HepG2 (cell line): ENCODE data around the gene NHSL1. TPM values are rescaled to one million over a fixed set of nuclear protein-coding genes. Genes with fewer than 3 reads are reported as not detected.

Experiments used
- ATF3 ChIP-seq: sonication (generic); formaldehyde crosslinking; IDR thresholded peaks from 2 replicates; pipeline ENCODE4 v1.4.0; 2020; ENCODE audit warnings: missing genetic modification reagents
- CREB1 ChIP-seq, 2 experiments: fragments of 450-650 bp in 1 of 2; IDR thresholded peaks; 2 replicates each; pipeline ENCODE4 v1.6.1; 2016 to 2017; ENCODE audit warnings: control low read depth in 1 of 2, mild to moderate bottlenecking in 1 of 2, missing compliant biosample characterization in 1 of 2, missing genetic modification characterization in 1 of 2
- FOXO1 ChIP-seq: sonication (generic); formaldehyde crosslinking; IDR thresholded peaks from 2 replicates; pipeline ENCODE4 v1.4.0; 2020; ENCODE audit warnings: missing genetic modification reagents
- GTF3A ChIP-seq: sonication (generic); formaldehyde crosslinking; conservative IDR thresholded peaks from 2 replicates; pipeline ENCODE4 v1.4.0; 2020; ENCODE audit warnings: mild to moderate bottlenecking, missing genetic modification reagents
- HOXA9 ChIP-seq: sonication (generic); formaldehyde crosslinking; IDR thresholded peaks from 2 replicates; pipeline ENCODE4 v1.8.1; 2022; ENCODE audit warnings: missing genetic modification reagents, mild to moderate bottlenecking, moderate library complexity, borderline replicate concordance
- IRF2 ChIP-seq: IDR thresholded peaks from 2 replicates; pipeline ENCODE4 v1.6.1; 2018; ENCODE audit warnings: missing genetic modification reagents, missing compliant biosample characterization
- MATR3 ChIP-seq: sonication (generic); formaldehyde crosslinking; IDR thresholded peaks from 2 replicates; pipeline ENCODE4 v1.4.0; 2020; ENCODE audit warnings: missing genetic modification reagents
- MAZ ChIP-seq, 2 experiments: sonication (generic) in 1 of 2; formaldehyde crosslinking in 1 of 2; IDR thresholded peaks; 2 replicates each; pipeline versions ENCODE4 v1.5.0 to v1.6.1; 2012 to 2020; ENCODE audit warnings: low read depth in 2 of 2, mild to moderate bottlenecking in 2 of 2, borderline replicate concordance in 1 of 2, improper control_type of control experiment in 1 of 2, low read length in 1 of 2, missing genetic modification reagents in 1 of 2, moderate library complexity in 1 of 2
- MYNN ChIP-seq: sonication (generic); formaldehyde crosslinking; IDR thresholded peaks from 2 replicates; pipeline ENCODE4 v1.4.0; 2020; ENCODE audit warnings: mild to moderate bottlenecking, low read depth, missing genetic modification reagents
- NFIB ChIP-seq: sonication (generic); formaldehyde crosslinking; IDR thresholded peaks from 2 replicates; pipeline ENCODE4 v1.9.0; 2021; ENCODE audit warnings: missing genetic modification reagents, mild to moderate bottlenecking, borderline replicate concordance
- NPAS2 ChIP-seq: sonication (generic); formaldehyde crosslinking; IDR thresholded peaks from 2 replicates; pipeline ENCODE4 v1.8.0; 2022; ENCODE audit warnings: mild to moderate bottlenecking, missing genetic modification reagents, borderline replicate concordance
- RELA ChIP-seq: sonication (generic); formaldehyde crosslinking; IDR thresholded peaks from 2 replicates; pipeline ENCODE4 v1.4.0; 2020; ENCODE audit warnings: missing genetic modification reagents
- SALL1 ChIP-seq: sonication (generic); formaldehyde crosslinking; IDR thresholded peaks from 2 replicates; pipeline ENCODE4 v1.8.0; 2022; ENCODE audit warnings: mild to moderate bottlenecking, missing genetic modification reagents
- SMAD9 ChIP-seq: sonication (generic); formaldehyde crosslinking; IDR thresholded peaks from 2 replicates; pipeline ENCODE4 v1.5.1; 2020; ENCODE audit warnings: mild to moderate bottlenecking, missing genetic modification reagents
- TEAD3 ChIP-seq: optimal IDR thresholded peaks from 2 replicates; pipeline ENCODE3; 2016; ENCODE audit warnings: borderline replicate concordance
- TGIF2 ChIP-seq: IDR thresholded peaks from 2 replicates; pipeline ENCODE4 v1.6.1; 2016; ENCODE audit warnings: control low read depth, missing compliant biosample characterization
- TRIM22 ChIP-seq: fragments of 450-650 bp; IDR thresholded peaks from 2 replicates; pipeline ENCODE4 v1.6.1; 2017
- ZNF225 ChIP-seq: sonication (generic); formaldehyde crosslinking; IDR thresholded peaks from 2 replicates; pipeline ENCODE4 v1.4.0; 2020; ENCODE audit warnings: mild to moderate bottlenecking, missing genetic modification reagents
- ZNF292 ChIP-seq: sonication (generic); formaldehyde crosslinking; IDR thresholded peaks from 2 replicates; pipeline ENCODE4 v1.8.1; 2022; ENCODE audit warnings: mild to moderate bottlenecking, low read depth, missing genetic modification reagents, borderline replicate concordance
- ZNF513 ChIP-seq: sonication (generic); formaldehyde crosslinking; conservative IDR thresholded peaks from 2 replicates; pipeline ENCODE4 v1.5.0; 2020; ENCODE audit warnings: missing genetic modification reagents
- ZNF660 ChIP-seq: sonication (generic); formaldehyde crosslinking; IDR thresholded peaks from 2 replicates; pipeline ENCODE4 v1.5.1; 2020; ENCODE audit warnings: mild to moderate bottlenecking, low read depth, missing genetic modification reagents, borderline replicate concordance
- ZNF879 ChIP-seq: sonication (generic); formaldehyde crosslinking; IDR thresholded peaks from 2 replicates; pipeline ENCODE4 v1.8.1; 2023; ENCODE audit warnings: missing genetic modification reagents
- ZZZ3 ChIP-seq: sonication (generic); formaldehyde crosslinking; IDR thresholded peaks from 2 replicates; pipeline ENCODE4 v1.4.0; 2020; ENCODE audit warnings: missing genetic modification reagents, mild to moderate bottlenecking, borderline replicate concordance
- polyA plus RNA-seq, 8 experiments: library from polyadenylated mRNA; depleted of rRNA in 3 of 8; stranded (reverse) in 7 of 8; unstranded in 1 of 8; fragments of >200 nt; fragmentation: Illumina TruSeq in 4 of 8; extraction: Trizol in 4 of 8; gene quantifications; 2 replicates each; pipeline versions ENCODE4 v1.2.1 to v1.2.3, GENCODE V29; 2011 to 2016; ENCODE audit warnings: low read depth in 4 of 8, missing spikeins in 1 of 8, mixed read lengths in 1 of 8; ENCODE audit not compliant: insufficient read depth in 1 of 8
- total RNA-seq, 5 experiments: library from RNA; depleted of rRNA; stranded (reverse); fragments of >200 nt; fragmentation: Illumina TruSeq; extraction: Trizol; gene quantifications; 2 replicates each; pipeline ENCODE4 v1.2.3, GENCODE V29; 2016; ENCODE audit warnings: low read depth in 1 of 5
- TF ChIP-seq, protein P1 (sequence below): sonication (generic); formaldehyde crosslinking; IDR thresholded peaks from 2 replicates; pipeline ENCODE4 v1.8.1; 2023; ENCODE audit warnings: mild to moderate bottlenecking, inconsistent platforms, moderate library complexity, missing genetic modification reagents, borderline replicate concordance

Gene NHSL1
- total and polyA plus RNA-seq, 2 of the 13 experiments (the other 11 are each of a cell fraction or from before 2014, with no cell fraction given) = 24.9 to 53.6 TPM

- TF ChIP-seq, protein P1, sequence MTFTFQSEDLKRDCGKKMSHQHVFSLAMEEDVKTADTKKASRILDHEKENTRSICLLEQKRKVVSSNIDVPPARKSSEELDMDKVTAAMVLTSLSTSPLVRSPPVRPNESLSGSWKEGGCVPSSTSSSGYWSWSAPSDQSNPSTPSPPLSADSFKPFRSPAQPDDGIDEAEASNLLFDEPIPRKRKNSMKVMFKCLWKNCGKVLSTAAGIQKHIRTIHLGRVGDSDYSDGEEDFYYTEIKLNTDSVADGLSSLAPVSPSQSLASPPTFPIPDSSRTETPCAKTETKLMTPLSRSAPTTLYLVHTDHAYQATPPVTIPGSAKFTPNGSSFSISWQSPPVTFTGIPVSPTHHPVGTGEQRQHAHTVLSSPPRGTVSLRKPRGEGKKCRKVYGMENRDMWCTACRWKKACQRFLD (CRISPR knock-in tag) = 0 out of 2 replicates have a peak, but pooled peaks have one; percentile 10
- TF ChIP-seq MAZ (IDR thresholded peaks at IDR 0.05; ENCODE audit: borderline replicate concordance, low read depth, low read length) = no peak
- TF ChIP-seq MAZ (CRISPR knock-in tag; IDR thresholded peaks at IDR 0.05; ENCODE audit: low read depth) = peak; percentile 38; the same call in 1 of the 2 replicates
- TF ChIP-seq ZNF879 (CRISPR knock-in tag) = no peak
- no peak for TF ChIP-seq ZNF225 (CRISPR knock-in tag)
- no peak for TF ChIP-seq GTF3A (CRISPR knock-in tag)
- TF ChIP-seq NFIB = 0 out of 2 replicates have a peak, but pooled peaks have one; percentile 35
- TF ChIP-seq HOXA9 (CRISPR knock-in tag) = no peak
- no peak for TF ChIP-seq ZNF513 (CRISPR knock-in tag)
- no peak for TF ChIP-seq MATR3 (CRISPR knock-in tag)
- peak; percentile 89 for TF ChIP-seq TGIF2
- TF ChIP-seq MYNN (CRISPR knock-in tag) = no peak
- peak; percentile 84; the same call in 1 of the 2 replicates for TF ChIP-seq ZNF292
- TF ChIP-seq FOXO1 (CRISPR knock-in tag) = peak; percentile 68; the same call in 1 of the 2 replicates
- TF ChIP-seq CREB1 (IDR thresholded peaks at IDR 0.05) = peak; percentile 39; the same call in 1 of the 2 replicates
- peak; percentile 86 for TF ChIP-seq CREB1 (CRISPR knock-in tag; IDR thresholded peaks at IDR 0.05)
- TF ChIP-seq IRF2 (CRISPR knock-in tag) = peak; percentile 93
- no peak for TF ChIP-seq RELA
- no peak for TF ChIP-seq ZZZ3 (CRISPR knock-in tag)
- TF ChIP-seq TRIM22 = no peak
- peak; percentile 89 for TF ChIP-seq TEAD3 (CRISPR knock-in tag)
- TF ChIP-seq ZNF660 (CRISPR knock-in tag) = no peak
- TF ChIP-seq ATF3 (CRISPR knock-in tag) = peak; percentile 51; the same call in 1 of the 2 replicates
- peak; percentile 85 for TF ChIP-seq SALL1 (CRISPR knock-in tag)
- TF ChIP-seq NPAS2 (CRISPR knock-in tag) = no peak
- TF ChIP-seq SMAD9 = no peak
These were observed 4.8 kb upstream of the NHSL1 start (continued) for GRCh38 chr6:138503881-138504680.
